DOHH2 (cell line): Measurements from ENCODE around the gene APBB1.

Source experiments
- H3F3A ChIP-seq: fragments of 200-600 bp; sonication (generic), shearing (Covaris generic); 2 replicates; pipeline ENCODE4 v1.6.0; 2016; ENCODE audit warnings: antibody characterized with exemption, mild to moderate bottlenecking; ENCODE audit not compliant: control insufficient read depth, insufficient read depth
- H3K27ac ChIP-seq: fragments of 200-600 bp; sonication (generic); 2 replicates; pipeline ENCODE4 v1.5.1; 2014; ENCODE audit warnings: low read depth, mild to moderate bottlenecking, low read length, moderate library complexity
- H3K27me3 ChIP-seq: fragments of 200-600 bp; sonication (generic); 2 replicates; pipeline ENCODE4 v1.6.1; 2014; ENCODE audit warnings: mild to moderate bottlenecking, low read length, mixed read lengths; ENCODE audit not compliant: control insufficient read depth
- H3K36me3 ChIP-seq: fragments of 200-600 bp; sonication (generic); 2 replicates; pipeline ENCODE4 v1.6.1; 2014; ENCODE audit warnings: mild to moderate bottlenecking, low read length, moderate library complexity, mixed read lengths; ENCODE audit not compliant: control insufficient read depth
- H3K4me1 ChIP-seq: fragments of 200-600 bp; sonication (generic); 2 replicates; pipeline ENCODE4 v1.6.1; 2014; ENCODE audit warnings: mild to moderate bottlenecking, low read length, mixed read lengths; ENCODE audit not compliant: control insufficient read depth
- H3K4me2 ChIP-seq: fragments of 200-600 bp; sonication (generic); 2 replicates; pipeline ENCODE4 v1.6.0; 2014; ENCODE audit warnings: mild to moderate bottlenecking, low read length, moderate library complexity
- H3K4me3 ChIP-seq: fragments of 200-600 bp; sonication (generic); 2 replicates; pipeline ENCODE4 v1.5.1; 2014; ENCODE audit warnings: mild to moderate bottlenecking, low read length, mixed read lengths
- H3K79me2 ChIP-seq: fragments of 200-600 bp; sonication (generic); 2 replicates; pipeline ENCODE4 v1.6.1; 2014; ENCODE audit warnings: mild to moderate bottlenecking, low read length, mixed read lengths; ENCODE audit not compliant: control insufficient read depth
- H3K9me2 ChIP-seq: fragments of 200-600 bp; sonication (generic); replicated peaks from 2 replicates; pipeline ENCODE4 v1.6.1; 2014; ENCODE audit warnings: mild to moderate bottlenecking, low read length, mixed read lengths; ENCODE audit not compliant: control insufficient read depth
- H3K9me3 ChIP-seq: fragments of 200-600 bp; sonication (generic); 2 replicates; pipeline ENCODE4 v1.6.1; 2014; ENCODE audit warnings: antibody characterized with exemption, low read length, mixed read lengths; ENCODE audit not compliant: control insufficient read depth, insufficient read depth
- H4K20me1 ChIP-seq: fragments of 200-600 bp; sonication (generic); 2 replicates; pipeline ENCODE4 v1.6.0; 2014; ENCODE audit warnings: low read depth, mild to moderate bottlenecking, antibody characterized with exemption, low read length, moderate library complexity; ENCODE audit not compliant: control insufficient read depth, insufficient read depth
- CTCF ChIP-seq: fragments of 200-600 bp; sonication (generic); IDR thresholded peaks from one replicate; pipeline ENCODE4 v1.5.1; 2014; ENCODE audit warnings: antibody characterized with exemption, mild to moderate bottlenecking, low read depth, low read length; ENCODE audit not compliant: poor library complexity, severe bottlenecking
- EZH2phosphoT487 ChIP-seq: fragments of 200-600 bp; sonication (generic); IDR thresholded peaks from 2 replicates; pipeline ENCODE4 v1.6.1; 2017; ENCODE audit warnings: borderline replicate concordance, mild to moderate bottlenecking, antibody characterized with exemption, low read length, moderate library complexity, mixed read lengths

The APBB1 gene

DNA sequence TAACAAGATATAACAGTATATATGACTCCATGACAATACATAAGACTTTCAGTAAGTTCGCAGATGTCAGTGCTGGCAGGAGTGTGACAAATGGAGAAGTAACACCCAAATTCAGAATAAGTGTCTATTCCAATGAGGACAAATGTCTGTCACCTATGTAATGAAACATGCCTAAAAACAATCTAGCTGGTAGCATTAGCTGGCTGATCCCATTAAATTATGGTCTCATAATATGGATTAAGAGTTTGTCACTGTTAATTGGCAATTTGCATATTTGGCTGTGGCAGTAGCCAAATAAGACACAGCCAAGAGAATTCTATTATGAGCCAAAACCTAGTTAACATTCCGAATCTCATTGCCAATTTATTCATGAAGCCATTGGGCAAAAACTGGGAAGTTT lies 68.4 kb downstream of the APBB1 start:
- Histone ChIP-seq H4K20me1 (no peaks in the 10 kb centered on the region), H3K4me3 (no peak overlapping the region), H3K4me2 (no peak overlapping the region), H3K79me2 (no peaks in the 10 kb centered on the region), H3K36me3 (no peaks in the 10 kb centered on the region), H3K4me1 (0 out of 2 replicates have a peak, but pooled peaks cover 2% of the 10 kb centered on the region), H3F3A (no peaks in the 10 kb centered on the region), H3K27me3 (0 out of 2 replicates have a peak, but pooled peaks cover 5% of the 10 kb centered on the region), H3K9me3 (no peaks in the 10 kb centered on the region), H3K9me2 (no peaks in the 10 kb centered on the region), H3K27ac (no peak overlapping the region)
- no peak for TF ChIP-seq EZH2phosphoT487
- no peak for TF ChIP-seq CTCF

GRCh38 chr11:6350043-6350442 lies 68.9 kb downstream of the APBB1 start:
- Histone ChIP-seq H3K4me3 (no peak overlapping the region), H3K9me2 (no peaks in the 10 kb centered on the region), H3K27me3 (0 out of 2 replicates have a peak, but pooled peaks cover 5% of the 10 kb centered on the region), H3F3A (no peaks in the 10 kb centered on the region), H3K36me3 (no peaks in the 10 kb centered on the region), H3K4me2 (no peak overlapping the region), H3K4me1 (0 out of 2 replicates have a peak, but pooled peaks cover 2% of the 10 kb centered on the region), H4K20me1 (no peaks in the 10 kb centered on the region), H3K9me3 (no peaks in the 10 kb centered on the region), H3K27ac (no peak overlapping the region), H3K79me2 (no peaks in the 10 kb centered on the region)
- TF ChIP-seq CTCF (no peak), EZH2phosphoT487 (no peak)

DNA sequence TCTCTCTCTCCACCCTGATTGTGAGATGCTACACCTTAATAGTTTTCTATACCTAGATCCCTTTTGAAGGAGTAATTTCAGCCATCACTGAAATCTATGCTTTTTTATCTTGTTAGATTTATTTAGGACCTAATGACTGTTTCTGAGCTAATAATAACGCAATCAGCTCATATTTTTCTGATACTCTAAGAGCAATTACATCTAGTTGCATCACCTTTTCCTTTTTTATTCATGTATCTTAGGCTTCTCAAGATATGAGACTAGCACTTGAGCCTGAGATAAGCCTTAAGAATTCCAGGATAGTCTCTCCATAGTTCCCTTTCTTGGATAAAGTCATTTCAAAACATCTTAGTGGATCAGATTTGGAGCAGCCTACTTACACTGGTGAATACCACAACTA lies 73.5 kb downstream of the APBB1 start:
- H3K27ac ChIP-seq: no peak overlapping the region
- no peaks in the 10 kb centered on the region for H3K9me2 ChIP-seq
- H4K20me1 ChIP-seq: no peaks in the 10 kb centered on the region
- no peak overlapping the region for H3K4me2 ChIP-seq
- no peaks in the 10 kb centered on the region for H3K9me3 ChIP-seq
- no peaks in the 10 kb centered on the region for H3K4me1 ChIP-seq
- H3K36me3 ChIP-seq: no peaks in the 10 kb centered on the region
- no peaks in the 10 kb centered on the region for H3K27me3 ChIP-seq
- H3K4me3 ChIP-seq: no peak overlapping the region
- no peak for TF ChIP-seq CTCF
- TF ChIP-seq EZH2phosphoT487: no peak
- H3F3A ChIP-seq: no peaks in the 10 kb centered on the region
- H3K79me2 ChIP-seq: no peaks in the 10 kb centered on the region
